ENCODE measurements around the gene KCNJ14. TPM values are rescaled to one million over a fixed set of nuclear protein-coding genes. Genes with fewer than 3 reads are reported as not detected.

KCNJ14 gene
- total and polyA plus RNA-seq, 2 experiments from 2014 or later: 0.81 to 0.94 TPM

GRCh38 chr19:48465215-48465614 is 9.8 kb downstream of the KCNJ14 start:
- Histone ChIP-seq H3K9me2 (ENCODE audit: insufficient read depth) (peaks cover 8% of the 10 kb centered on the region; the same call in 1 of the 2 replicates), H3K79me2 (replicated peaks; ENCODE audit: insufficient read depth) (peaks cover 6% of the 10 kb centered on the region), H3F3A (replicated peaks; ENCODE audit: low read depth) (peaks cover 4% of the 10 kb centered on the region; the same call in 1 of the 2 replicates), H3K4me1 (ENCODE audit: insufficient read depth) (peaks cover 7% of the 10 kb centered on the region; the same call in 1 of the 2 replicates), H3K36me3 (ENCODE audit: insufficient read depth) (0 out of 2 replicates have a peak, but pooled peaks cover 1% of the 10 kb centered on the region), H4K20me1 (replicated peaks; ENCODE audit: insufficient read depth) (no peaks in the 10 kb centered on the region; the same call in 1 of the 2 replicates), H3K4me2 (no peak overlapping the region), H3K4me3 (no peak overlapping the region), H3K27me3 (ENCODE audit: insufficient read depth) (no peaks in the 10 kb centered on the region), H3K27ac (ENCODE audit: low read depth) (no peak overlapping the region), H2AFZ (no peak overlapping the region)
- H3K4me1 Mint-ChIP-seq: peaks cover 12% of the 10 kb centered on the region
- H3K27ac Mint-ChIP-seq: no peak overlapping the region
- peaks cover 13% of the 10 kb centered on the region for H3K27me3 Mint-ChIP-seq (ENCODE audit: insufficient read depth, low read depth, poor library complexity)
- no peak for DNase-seq (ENCODE audit: low spot score)
- peaks cover 5% of the 10 kb centered on the region; the same call in 2 of the 3 replicates for H3K9me3 Mint-ChIP-seq
- TF ChIP-seq CTCF (conservative IDR thresholded peaks at IDR 0.05; ENCODE audit: low read depth in 2 of 2): no peak
- TF ChIP-seq CREB1 (CRISPR knock-in tag; IDR thresholded peaks at IDR 0.05; ENCODE audit: low read depth): no peak
- no peak for TF ChIP-seq ZNF462 (CRISPR knock-in tag; IDR thresholded peaks at IDR 0.05)
- TF ChIP-seq REST (IDR thresholded peaks at IDR 0.05; ENCODE audit: unreplicated experiment): no peak
- TF ChIP-seq NANOG (IDR thresholded peaks at IDR 0.05; ENCODE audit: borderline replicate concordance): no peak
- TF ChIP-seq ETS1 (IDR thresholded peaks at IDR 0.05): no peak
- TF ChIP-seq ZNF331 (CRISPR knock-in tag; IDR thresholded peaks at IDR 0.05; ENCODE audit: low read depth): no peak
- TF ChIP-seq ZNF114 (CRISPR knock-in tag; IDR thresholded peaks at IDR 0.05): no peak
- TF ChIP-seq POLR2AphosphoS5 (IDR thresholded peaks at IDR 0.05; ENCODE audit: low read depth): no peak
- TF ChIP-seq STAT1 (IDR thresholded peaks at IDR 0.05; ENCODE audit: unreplicated experiment): no peak
- TF ChIP-seq EZH2 (IDR thresholded peaks at IDR 0.05; ENCODE audit: low read depth, unreplicated experiment): no peak
- no peak for TF ChIP-seq JUNB (IDR thresholded peaks at IDR 0.05; ENCODE audit: unreplicated experiment)
- TF ChIP-seq EZH2phosphoT487 (IDR thresholded peaks at IDR 0.05; ENCODE audit: unreplicated experiment): no peak
- H3K36me3 Mint-ChIP-seq (ENCODE audit: low read depth): peaks cover 11% of the 10 kb centered on the region
- no peak for ATAC-seq
- no peak overlapping the region for H3K4me3 Mint-ChIP-seq

Measured in GM23338 (cell line).